ENCODE data around the gene ZNF485.
"Not testable (repeated sequence)": the region's sequence is repeated elsewhere in the genome, so short reads cannot be mapped to it uniquely, and the experiment has no call there.

ZNF485 gene

DNA sequence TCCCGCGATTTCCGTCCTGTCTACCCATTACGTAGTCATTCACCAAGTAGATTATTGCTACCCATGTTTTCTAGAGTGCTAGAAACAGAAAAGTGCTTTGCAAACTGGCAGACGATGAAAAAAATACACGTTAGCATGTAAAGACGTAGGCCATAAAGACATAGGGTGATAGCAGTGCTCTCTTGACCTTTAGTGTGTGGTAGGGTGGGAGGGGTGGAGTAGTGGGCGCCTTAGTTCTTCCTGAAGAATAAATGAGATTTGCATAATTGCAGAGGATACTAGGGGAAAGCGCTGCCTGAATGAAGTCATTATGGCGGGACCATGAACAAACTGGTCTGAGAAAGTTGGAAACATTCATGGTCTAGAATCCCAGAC is 948 bp downstream of the ZNF485 start:
- no peak for DNase-seq

DNA sequence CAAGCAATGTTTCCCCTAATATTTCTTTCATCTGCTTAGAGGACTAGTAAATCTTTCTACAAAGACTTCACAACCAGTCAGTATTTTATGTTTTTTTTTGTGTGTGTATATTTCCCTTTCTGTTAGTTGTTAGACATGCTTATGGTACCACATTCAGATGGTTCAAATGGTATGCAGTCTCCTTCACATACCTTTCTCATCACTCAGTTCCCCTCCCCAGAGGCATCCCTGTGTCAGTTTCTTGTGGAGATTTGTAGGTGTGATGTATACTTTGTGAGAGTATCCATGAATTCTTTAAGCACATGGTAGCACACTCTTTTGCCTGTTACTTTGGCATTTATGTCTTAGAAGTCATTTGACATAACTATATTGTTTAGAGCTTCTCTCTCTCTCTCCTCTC is 4.4 kb downstream of the ZNF485 start:
- DNase-seq = no peak

DNA sequence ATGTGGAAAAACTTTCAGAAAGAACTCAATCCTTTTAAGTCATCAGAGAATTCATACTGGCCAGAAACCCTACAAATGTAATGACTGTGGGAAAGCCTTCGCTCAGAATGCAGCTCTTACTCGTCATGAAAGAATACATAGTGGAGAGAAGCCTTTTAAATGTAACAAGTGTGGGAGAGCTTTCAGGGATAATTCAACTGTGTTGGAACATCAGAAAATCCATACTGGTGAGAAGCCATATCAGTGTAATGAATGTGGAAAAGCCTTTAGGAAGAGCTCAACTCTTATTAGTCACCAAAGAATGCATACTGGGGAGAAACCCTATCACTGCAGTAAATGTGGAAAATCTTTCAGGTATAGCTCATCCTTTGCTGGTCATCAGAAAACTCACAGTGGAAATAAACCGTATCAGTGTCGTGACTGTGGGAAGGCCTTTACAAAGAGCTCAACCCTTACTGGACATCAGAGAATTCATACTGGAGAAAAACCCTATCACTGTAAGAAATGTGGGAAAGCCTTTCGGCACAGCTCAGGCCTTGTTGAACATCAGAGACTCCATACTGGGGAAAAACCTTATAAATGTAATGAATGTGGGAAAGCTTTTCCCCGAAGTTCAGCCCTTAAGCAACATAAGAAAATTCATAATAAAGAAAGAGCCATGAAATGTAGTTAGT is 10.6 kb downstream of the ZNF485 start:
- DNase-seq = no peak

DNA sequence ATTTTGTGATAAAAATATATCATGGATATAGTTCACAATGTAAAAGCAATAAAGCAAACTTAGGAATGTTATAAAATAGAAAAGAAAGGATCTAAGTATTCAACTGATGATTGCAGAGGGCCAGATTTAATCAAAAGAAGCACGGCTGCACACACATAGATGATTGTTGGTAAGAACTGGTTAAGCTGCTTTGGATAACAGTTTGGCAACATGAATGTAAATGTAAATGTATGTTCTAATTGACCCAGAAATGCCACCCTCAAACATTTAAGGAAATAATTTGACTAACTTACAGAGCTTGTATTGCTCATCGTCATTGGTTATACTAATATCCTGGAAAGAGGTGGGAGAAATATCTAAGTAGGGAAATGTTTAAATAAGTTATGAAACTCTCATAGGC is 13.1 kb downstream of the ZNF485 start:
- DNase-seq = no peak

DNA sequence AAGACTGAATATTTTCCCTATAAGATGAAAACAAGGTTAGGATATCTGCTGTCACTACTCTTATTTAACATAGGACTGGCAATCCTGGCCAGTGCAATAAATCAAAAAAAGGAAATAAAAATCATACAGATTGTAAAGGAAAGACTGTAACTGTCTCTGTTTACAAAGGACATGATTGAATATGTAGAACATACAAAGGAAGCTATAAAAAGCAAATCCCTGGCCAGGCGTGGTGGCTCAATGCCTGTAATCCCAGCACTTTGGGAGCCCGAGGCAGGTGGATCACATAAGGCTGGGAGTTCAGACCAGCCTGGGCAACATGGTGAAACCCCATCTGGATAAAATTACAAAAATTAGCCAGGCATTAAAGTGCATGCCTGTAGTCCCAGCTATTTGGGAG is 15.8 kb downstream of the ZNF485 start:
- DNase-seq = no peak

DNA sequence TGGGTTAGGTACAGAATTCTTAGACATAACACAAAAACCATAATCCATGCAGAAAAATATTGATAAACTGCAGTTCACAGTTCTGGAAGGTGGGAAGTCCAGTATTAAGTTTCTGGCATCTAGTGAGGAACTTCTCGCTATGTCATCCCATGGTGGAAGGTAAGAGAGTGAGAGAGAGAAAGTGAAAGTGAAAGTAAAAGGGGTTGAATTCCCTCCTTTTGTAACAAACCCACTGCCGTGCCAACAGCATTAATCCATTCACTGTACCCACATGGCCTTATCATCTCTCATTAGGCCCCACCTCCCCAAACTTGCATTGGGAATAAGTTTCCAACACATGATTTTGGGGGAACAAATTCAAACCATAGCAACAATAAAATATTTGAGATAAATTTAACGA is 17.1 kb downstream of the ZNF485 start:
- DNase-seq = no peak

DNA sequence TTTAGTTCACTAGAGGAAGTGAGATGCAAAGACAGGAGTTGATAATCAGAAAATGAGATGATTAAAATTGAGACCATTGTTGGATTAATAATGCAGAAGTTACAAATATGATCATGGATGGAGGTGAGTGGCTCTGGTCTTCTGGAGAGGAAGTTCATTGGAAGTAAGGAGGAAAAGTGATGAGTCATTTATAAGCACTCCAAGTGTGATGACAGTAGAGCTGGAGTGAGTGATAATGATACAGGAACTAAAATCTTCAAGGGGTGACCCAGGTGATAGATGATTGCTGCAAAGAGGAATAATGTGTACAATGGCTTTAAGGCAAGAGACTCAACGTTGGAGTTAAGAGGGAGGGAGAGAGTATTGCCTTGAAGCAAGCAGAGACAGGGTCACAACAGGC is 21.7 kb downstream of the ZNF485 start:
- DNase-seq = no peak

DNA sequence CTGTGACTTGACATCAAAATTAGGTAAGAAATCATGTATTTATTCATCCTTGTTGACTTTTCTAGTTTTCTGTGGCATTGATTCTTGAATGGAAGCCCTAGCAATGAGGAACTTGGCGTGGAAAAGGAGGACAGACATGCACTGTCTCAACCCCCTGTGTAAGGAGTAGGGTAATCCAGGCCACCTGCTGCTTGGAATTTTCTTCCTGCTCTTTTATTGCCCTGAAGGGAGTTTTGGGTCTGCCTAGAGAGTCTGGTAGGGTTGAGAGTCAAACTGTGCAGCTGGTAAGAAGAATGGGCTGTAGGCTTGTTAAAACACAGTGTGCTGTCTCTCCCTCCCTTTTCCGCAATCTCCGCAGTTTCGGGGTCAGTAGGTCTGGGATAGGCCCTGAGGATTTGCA is 22.7 kb downstream of the ZNF485 start:
- DNase-seq = no peak

DNA sequence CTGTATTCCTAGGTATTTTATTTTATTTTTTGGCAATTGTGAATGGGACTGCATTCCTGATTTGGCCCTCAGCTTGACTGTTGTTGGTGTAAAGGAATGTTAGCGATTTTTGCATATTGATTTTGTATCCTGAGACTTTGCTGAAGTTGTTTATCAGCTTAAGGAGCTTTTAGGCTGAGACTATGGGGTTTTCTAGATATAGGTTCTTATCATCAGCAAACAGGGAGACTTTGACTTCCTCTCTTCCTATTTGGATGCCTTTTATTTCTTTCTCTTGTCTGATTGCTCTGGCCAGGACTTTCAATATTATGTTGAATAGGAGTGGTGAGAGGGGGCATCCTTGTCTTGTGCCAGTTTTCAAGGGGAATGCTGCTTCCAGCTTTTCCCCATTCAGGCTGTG is 29.6 kb downstream of the ZNF485 start:
- not testable (repeated sequence) for DNase-seq

DNA sequence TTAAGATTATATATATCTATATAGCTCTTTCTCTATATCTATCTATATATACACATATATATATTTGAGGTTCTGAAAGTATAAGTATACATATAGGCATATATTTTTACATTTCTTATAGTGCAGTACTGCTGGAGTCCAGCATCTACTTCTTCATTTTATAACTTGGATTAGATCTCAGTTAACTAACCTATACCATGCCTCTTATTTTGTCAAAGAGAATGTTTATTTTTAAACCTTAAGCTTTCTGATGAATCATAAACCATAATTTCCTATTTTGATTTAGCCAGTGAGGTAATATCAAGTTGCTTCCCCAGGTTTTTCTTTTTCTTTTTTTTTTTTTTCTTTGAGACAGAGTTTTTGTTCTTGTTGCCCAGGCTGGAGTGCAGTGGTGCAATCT is 34.4 kb downstream of the ZNF485 start:
- no peak for DNase-seq

DNA sequence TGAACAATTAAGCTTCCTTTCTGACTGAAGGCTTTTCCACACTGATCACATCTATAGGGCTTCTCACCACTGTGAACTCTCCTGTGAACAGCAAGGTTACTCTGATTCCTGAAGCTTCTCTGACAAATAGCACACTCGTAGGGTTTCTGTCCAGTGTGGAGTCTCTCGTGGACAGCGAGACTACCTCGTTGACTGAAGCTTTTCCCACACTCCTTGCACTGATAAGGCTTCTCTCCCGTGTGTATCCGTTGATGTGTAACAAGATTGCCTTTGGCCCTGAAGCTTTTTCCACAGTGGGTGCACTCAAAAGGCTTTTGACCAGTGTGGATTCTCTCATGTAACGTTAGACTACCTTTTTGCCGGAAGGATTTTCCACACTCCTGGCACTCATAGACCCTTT is 38.0 kb downstream of the ZNF485 start:
- no peak for DNase-seq

DNA sequence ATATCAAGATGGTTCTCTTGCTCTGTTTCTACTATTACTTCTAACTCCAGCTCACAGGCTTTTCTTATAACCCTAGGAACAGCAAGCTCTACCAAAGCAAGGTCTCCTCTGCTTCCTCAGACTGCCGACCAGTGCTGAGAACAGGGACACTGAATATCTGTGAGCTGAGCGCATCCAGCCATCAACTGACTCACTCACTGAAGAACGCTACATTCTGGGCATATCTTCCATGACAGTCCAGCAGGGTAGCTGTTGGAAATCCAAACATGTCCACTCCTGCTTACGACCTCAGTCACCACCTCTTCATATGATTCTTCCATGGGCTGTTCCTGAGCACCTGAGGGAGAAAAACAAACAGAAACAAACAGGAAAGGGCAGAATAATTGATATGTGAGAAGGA is 39.6 kb downstream of the ZNF485 start:
- no peak for DNase-seq

DNA sequence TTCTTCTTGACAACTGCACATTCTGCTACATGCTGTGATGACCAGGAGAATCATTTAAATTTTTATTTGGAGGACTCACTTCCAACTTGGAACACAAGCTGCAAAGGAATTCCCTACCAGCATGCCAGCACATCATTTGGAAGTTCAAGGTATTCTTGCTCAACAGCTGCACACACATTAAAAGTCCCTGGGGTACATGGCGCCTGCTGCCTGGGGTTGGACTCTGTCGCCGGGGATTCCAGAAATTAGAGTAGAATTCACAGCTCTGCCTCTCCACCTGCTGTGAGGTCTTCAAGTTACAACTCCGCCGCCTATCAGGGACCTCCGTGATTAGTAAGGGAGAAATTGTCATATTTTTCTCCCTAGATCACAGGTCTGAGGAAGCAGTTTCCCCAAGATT is 41.3 kb downstream of the ZNF485 start:
- DNase-seq = no peak

DNA sequence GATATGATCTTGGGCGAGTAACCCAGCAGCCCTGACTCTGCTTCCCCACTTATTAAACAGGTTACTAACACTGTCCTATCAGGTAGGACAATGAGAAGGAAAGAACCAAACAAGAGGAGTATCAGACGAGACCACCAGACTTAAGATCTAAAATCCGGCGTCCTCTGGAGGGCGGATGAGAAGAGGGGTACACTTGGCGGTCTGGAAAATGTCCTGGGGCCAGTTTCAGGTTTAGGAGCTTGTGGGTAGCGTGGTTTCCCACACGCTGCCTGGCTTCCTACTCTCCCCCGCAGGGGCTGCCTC is 41.8 kb downstream of the ZNF485 start:
- DNase-seq = no peak

DNA sequence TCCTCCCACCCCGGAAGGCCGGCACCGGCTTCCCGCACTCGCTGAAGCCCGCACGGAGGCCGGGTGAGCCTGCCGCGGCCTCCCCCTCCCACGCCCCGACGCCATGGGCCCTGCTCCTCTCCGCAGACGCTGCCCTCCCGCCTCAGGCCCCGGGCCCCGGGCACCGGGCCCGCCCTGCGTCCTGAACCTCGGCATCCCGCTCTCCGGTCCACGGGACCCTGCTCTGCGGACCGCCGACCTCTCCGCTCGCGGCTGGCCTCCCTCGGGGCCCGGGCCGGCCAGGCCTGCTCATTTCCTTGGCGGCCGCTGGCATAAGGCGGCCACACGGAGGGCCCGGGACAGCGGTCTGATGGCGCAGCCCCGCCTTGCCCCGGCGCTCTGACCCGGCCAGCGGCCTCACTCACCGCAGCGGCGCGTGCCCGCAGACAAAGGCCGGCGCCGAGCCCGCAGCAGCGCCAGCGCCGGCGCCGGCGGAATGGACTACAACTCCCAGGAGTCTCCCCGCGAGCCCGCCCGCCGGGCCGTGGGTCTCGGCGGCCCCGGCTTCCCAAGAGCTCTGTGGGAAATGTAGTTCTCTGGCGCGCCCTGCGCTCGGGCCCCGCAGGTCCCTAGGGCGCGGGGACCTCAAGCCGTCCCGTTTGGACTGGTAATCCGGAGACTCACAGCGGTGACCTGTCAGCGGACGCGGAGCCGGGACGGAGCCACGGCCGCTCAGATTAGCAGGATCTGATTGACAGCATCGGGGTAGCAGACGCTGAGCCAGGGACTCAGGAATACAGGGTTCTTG is 42.4 kb downstream of the ZNF485 start, which contains the start of gene ZNF32:
Gene ZNF32, minus strand, starts transcription at position 484 of the 787 bp plus-strand sequence. CDS start 2,748 bp downstream, outside the sequence.
- DNase-seq = no peak

DNA sequence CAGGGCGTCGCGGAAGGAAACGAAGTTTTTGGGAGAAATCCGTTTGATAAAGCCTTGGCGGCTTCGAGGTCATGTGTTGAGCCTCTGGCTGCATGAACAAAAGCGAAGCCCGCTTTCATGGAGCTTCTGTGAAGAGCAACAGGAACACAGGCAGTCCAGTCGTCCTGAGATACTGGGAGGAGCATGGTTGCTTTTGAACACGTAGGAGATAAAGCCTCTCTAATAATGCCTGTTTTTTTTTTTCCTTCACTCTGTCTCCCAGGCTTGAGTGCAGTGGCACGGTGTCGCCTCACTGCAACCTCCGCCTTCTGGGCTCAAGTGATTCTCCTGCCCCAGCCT is 42.9 kb downstream of the ZNF485 start:
- no peak for DNase-seq

DNA sequence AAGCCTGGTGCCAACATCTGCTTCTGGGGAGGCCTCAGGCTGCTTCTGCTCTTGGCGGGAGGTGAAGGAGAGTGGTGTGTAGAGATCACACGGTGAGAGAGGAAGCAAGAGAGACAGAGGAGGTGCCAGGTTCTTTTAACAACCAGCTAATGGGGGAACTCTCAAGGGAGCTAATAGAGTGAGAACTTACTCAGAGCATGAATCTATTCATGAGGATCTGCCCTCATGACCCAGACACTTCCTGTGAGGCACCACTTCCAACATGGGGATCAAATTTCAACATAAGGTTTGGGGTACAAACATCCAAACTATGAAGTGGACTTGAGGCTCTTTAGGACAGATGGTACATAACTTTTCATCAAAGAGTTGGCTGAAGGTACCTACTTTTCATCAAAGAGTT is 47.5 kb downstream of the ZNF485 start:
- DNase-seq = no peak

DNA sequence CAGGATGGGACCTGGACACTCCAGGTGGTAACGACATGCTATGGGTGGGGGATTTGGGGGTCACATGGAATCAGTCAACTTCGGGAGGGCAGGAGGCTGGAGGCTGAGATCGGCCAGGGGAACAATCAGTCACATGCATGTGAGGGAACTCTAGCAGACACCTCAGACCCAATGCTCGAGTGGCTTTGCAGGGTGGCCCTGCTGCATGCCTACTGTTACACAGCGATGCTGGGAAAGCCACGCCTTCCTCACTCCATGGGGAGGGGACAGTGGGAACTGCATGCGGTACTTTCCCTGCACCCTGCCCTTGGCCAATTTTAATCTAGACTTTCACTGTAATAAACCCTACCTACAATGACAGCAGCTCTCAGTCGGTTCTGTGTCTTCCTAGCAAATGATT is 49.1 kb downstream of the ZNF485 start:
- DNase-seq = no peak

DNA sequence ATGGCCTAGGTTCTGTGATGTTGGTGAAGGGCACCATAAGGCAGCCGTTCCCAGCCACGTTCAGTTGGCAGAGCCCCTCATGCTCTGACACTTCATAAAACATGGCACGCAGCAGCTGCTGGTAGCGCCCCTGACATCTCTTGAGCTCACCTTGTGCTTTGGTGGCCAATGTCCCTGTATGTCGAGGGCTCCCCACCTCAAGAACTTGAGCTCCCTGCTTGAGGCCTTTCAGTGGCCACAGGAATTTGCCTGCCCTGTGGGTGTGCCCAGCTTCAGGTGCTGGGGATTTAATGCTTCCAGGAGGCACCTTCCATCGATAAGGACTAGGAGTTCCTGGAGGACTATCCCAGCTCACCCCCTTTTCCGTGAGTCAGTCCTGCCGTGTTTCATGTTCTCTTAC is 52.0 kb downstream of the ZNF485 start:
- DNase-seq = no peak

DNA sequence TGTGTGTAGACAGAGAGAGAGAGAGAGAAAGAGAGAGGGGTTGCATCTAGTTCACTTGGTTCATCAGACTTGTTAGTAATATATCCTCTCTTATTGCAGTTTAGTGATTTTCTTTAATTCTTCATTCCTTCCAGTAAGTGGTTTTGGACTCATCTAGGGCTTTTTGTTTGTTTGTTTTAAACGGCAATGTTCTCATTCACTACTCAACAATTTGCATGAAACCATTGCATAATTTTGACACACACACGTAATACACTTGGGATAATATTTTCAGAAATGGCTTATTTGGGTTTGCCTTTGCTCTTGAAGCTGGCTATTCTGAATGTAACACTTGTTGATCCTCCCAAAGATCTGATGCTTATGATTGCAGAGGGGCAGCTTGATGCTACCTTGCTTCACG is 58.8 kb downstream of the ZNF485 start:
- DNase-seq = no peak

DNA sequence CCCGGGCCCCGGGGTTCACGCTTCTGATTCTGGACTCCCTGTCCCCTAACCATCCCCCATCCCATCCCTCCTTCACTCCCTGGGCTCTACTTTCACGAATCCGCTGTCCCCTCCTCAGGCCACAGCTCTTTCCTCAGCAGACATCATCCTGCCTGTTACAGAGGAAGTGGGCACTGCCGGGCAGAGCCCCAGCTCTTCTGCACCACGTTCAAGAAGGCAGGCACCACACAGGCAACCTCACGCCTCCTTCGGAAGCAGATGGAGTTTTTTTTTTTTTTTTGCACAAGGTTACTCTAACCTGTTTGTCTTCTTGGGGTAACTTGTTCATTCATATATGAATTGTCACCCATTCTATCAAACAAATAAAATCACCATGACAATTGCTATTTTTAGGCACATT is 60.3 kb downstream of the ZNF485 start:
- DNase-seq = no peak

DNA sequence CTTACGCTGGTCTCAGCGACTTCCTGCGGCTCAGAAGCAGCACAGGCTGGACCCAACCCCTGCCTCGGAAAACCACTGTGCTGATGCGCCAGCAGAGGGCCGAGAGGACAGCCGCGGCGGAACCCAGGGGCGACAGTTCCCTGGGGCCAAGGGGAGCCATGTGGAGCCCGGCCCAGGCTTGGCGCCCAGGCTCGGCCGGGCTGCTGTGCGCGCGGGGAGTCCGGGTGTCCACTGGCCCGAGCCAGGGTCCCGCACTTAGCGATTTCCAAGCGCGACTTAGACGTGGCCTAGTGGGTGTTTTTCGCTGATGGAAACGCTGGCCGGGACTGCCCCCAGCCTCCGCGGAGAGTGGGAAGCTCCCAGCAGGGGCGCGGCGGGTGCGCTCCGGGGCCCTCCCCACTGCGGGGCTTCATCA is 61.1 kb downstream of the ZNF485 start:
- DNase-seq = no peak

Data from NCI-H1417 treated with DMSO at 0.1 percent for 48 hours (cell line).